ENCODE results near the gene SEMA5A.

SEMA5A gene

DNA sequence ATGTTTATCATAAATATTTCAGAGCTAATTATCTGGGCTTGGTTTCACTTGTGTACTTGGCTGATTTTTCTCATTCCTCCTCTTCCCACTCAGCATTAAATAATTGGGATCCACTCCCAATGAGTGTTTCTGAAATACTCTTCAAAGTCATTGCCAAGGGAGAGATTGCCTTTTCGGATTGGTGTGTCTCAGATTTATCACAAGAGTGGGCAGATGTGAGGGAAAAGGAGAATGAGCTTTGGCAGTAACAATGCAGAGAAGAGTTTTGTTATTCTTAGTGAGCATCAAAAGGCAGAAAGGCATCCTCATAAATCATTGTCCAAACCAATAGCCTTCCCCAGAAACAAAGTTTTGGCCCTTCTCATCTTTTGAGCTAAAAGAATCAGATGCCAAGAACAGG lies 79.2 kb downstream of the SEMA5A start:
- TF ChIP-seq, protein P1, sequence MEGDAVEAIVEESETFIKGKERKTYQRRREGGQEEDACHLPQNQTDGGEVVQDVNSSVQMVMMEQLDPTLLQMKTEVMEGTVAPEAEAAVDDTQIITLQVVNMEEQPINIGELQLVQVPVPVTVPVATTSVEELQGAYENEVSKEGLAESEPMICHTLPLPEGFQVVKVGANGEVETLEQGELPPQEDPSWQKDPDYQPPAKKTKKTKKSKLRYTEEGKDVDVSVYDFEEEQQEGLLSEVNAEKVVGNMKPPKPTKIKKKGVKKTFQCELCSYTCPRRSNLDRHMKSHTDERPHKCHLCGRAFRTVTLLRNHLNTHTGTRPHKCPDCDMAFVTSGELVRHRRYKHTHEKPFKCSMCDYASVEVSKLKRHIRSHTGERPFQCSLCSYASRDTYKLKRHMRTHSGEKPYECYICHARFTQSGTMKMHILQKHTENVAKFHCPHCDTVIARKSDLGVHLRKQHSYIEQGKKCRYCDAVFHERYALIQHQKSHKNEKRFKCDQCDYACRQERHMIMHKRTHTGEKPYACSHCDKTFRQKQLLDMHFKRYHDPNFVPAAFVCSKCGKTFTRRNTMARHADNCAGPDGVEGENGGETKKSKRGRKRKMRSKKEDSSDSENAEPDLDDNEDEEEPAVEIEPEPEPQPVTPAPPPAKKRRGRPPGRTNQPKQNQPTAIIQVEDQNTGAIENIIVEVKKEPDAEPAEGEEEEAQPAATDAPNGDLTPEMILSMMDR (conservative IDR thresholded peaks at IDR 0.05): no peak
- H3K27ac ChIP-seq: no peak overlapping the region

DNA sequence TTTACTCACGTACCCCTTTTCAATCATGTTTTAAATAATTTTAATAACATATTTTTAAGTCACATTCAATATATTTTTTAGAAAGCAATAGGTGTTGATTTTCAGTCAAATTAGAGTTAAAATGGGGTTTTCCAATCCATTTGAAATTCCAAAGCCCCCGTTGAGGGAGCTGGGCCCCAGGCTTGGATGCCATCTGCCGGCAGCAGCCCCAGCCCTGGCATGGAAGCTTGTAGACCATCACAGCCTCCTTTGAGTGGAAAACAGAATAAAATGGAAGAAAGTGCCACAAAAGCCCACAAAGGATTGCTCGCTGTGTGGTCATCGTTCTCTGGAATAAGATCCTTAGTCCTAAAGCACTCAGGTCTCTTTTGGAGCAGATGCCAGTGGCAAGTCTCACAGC lies 81.4 kb downstream of the SEMA5A start:
- H3K27ac ChIP-seq: no peak overlapping the region
- TF ChIP-seq, protein P1 (conservative IDR thresholded peaks at IDR 0.05): no peak

GRCh38 chr5:9462109-9462508 lies 83.8 kb downstream of the SEMA5A start:
- TF ChIP-seq, protein P1 (conservative IDR thresholded peaks at IDR 0.05): no peak
- no peak overlapping the region for H3K27ac ChIP-seq

- TF ChIP-seq, protein P1 (conservative IDR thresholded peaks at IDR 0.05): no peak
- no peak overlapping the region for H3K27ac ChIP-seq
Measured at GRCh38 chr5:9460885-9461645, 84.8 kb downstream of the SEMA5A start.

DNA sequence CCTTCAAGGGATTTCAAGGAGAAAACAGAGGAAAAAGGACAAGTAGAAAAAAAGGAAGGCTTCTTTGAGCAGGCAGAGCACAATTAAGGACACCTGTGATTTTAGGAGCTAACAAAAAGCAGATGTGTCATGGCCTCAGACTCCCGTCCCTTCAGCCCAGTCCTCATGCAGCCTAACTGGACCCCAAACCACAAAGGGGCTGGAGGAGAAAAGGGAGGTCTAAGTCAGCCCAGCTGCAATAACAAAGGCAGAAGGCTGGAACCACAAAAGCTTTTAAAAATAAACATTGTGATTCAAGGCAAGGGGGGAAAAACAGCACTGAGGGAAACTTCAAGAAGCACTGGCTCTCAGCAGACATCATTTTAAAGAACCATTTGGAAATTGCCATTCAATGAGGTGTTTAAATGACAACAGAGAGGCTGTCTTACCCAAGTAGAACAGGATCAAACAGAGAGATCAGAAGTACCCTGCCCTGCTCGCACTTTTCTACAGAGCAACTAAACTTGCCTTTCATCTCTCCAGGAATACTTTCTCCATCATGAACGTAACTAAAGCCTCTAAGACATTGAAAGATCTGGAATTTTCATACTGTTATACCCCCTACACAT lies 89.3 kb downstream of the SEMA5A start:
- TF ChIP-seq, protein P1 (conservative IDR thresholded peaks at IDR 0.05): no peak
- no peak overlapping the region for H3K27ac ChIP-seq

DNA sequence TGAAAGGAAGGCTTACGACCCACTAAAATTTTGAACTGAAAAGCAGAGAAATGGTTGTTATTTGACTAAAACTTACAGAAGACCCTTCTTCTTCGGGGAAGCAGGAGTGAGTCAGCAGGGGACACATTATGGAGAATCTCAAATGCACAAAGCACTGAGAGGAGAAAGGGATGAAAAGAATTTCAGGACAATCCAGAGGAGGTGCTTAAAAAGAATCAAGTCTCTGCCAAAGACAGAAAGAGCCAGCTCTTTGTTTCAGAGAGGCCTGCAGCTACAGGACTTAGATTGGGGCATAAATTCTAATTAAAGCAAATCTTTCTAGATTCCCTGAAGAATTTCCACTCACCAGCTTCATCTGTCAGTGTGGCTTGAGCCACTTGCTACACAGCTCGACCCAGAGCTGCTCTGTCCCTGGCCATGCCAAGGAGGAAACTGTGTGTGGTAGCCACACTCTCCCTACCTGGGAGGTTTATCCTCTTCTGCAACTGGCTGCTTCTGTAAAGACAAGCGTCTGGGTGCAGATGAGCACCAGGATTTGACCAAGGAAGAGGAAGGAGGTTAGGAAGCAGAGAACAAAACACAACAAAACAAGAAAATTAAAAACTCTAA lies 89.9 kb downstream of the SEMA5A start:
- H3K27ac ChIP-seq: no peak overlapping the region
- TF ChIP-seq, protein P1 (conservative IDR thresholded peaks at IDR 0.05): no peak

DNA sequence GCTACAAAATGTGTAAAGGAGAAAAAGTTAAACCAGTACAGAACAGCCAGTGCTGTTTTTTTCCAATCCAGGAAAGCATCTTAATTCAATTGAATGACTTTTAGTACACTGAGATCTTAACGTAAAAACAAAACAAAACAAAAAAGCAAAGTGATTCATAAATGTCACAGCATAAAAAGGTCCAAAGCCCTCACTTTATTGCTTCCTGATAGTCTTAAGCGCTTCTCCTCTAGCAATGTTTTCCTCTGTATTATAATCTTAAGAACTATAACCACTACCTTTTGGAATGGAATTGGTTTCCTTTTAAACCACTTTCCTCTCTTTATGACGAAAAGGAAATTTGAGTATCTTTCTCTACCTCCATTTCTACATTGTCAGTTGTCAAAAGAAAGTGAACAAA lies 91.4 kb downstream of the SEMA5A start:
- TF ChIP-seq, protein P1 (conservative IDR thresholded peaks at IDR 0.05): no peak
- H3K27ac ChIP-seq: no peak overlapping the region

All from VCaP (cell line).